GM19397 (cell line): ENCODE results near the gene SLC22A9.

Source experiments
- ATAC-seq: cut with Tn5 transposase; IDR thresholded peaks from one replicate; pipeline ENCODE4 v1.9.1; 2021; ENCODE audit warnings: mild to moderate bottlenecking, moderate library complexity; ENCODE audit not compliant: unreplicated experiment

SLC22A9 gene

GRCh38 chr11:63443714-63444113 is 74.1 kb downstream of the SLC22A9 start:
- ATAC-seq = no peak

DNA sequence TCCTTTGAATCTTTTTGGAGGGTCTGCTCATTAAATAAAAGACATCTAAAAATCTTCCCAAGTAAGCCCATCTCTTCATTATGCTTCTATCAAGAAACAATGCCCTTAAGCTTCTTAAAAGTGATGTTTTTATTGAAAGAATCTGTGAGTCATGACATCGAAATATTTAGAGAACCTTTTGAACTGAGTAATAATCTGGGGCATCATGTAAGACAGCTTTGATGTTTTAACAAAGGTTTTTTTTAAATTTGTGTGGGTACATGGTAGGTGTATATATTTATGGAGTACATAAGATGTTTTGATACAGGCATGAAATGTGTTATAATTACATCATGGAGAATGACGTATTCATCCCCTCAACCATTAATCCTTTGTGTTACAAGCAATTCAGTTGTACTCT is 74.6 kb downstream of the SLC22A9 start:
- no peak for ATAC-seq

GRCh38 chr11:63445118-63445517 is 75.5 kb downstream of the SLC22A9 start:
- no peak for ATAC-seq

DNA sequence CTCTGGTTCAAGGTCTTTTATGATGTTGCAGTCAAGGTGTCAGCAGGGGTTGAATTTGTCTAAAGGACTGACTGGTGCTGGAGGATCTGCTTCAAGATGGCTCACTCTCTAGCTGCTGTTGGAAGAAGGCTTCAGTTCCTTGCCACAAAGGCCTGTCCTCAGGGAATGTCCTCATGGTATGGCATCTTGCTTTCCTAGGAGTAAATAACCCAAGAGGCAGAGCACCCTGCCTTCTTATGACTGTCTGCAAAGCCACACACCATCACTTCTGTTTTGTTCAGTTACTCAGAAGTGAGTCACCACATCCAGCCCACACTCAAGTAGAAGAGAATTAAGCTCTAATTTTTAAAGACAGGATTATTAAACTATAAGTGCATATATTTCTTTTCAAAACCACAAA is 76.1 kb downstream of the SLC22A9 start:
- ATAC-seq = no peak

GRCh38 chr11:63448646-63449045 is 79.1 kb downstream of the SLC22A9 start:
- no peak for ATAC-seq

DNA sequence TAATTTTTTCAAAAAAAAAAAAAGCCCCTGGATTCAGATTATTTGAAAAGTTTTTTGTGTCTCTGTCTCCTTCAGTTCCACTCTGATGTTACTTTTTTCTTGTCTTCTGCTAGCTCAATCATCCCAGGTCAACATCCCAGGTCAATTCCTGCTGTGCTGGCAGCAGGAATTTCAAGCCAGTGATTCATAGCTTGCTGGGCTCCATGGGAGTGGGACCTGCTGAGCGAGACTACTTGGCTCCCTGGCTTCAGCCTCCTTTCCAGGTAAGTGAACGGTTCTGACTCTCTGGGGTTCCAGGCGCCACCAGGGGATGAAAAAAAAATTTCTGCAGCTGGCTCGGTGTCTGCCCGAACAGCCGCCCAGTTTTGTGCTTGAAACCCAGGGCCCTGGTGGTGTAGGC is 90.0 kb downstream of the SLC22A9 start:
- ATAC-seq = no peak
